OCI-LY3 (cell line): Measurements from ENCODE around the gene TRAPPC4.
"Not testable (repeated sequence)": the region's sequence is repeated elsewhere in the genome, so short reads cannot be mapped to it uniquely, and the experiment has no call there.

Source experiments
- H2AFZ ChIP-seq: fragments of 200-600, 300-600 bp; shearing (Covaris generic); 2 replicates; pipeline ENCODE4 v1.6.0; 2014; ENCODE audit warnings: antibody characterized with exemption, low read depth, low read length
- H3K27ac ChIP-seq: fragments of 200-600, 300-600 bp; sonication (generic); 2 replicates; pipeline ENCODE4 v1.5.1; 2014; ENCODE audit warnings: mild to moderate bottlenecking, low read length, moderate library complexity, mixed read lengths
- H3K27me3 ChIP-seq: fragments of 200-600, 300-600 bp; sonication (generic); 2 replicates; pipeline ENCODE4 v1.6.1; 2014; ENCODE audit warnings: low read depth, low read length, mixed read lengths
- H3K36me3 ChIP-seq: fragments of 200-600, 300-600 bp; sonication (generic); replicated peaks from 2 replicates; pipeline ENCODE3; 2014; ENCODE audit warnings: low read depth, low read length, mixed read lengths
- H3K4me1 ChIP-seq: fragments of 300-600, 200-600 bp; sonication (generic); 2 replicates; pipeline ENCODE4 v1.6.1; 2014; ENCODE audit warnings: low read length, mixed read lengths
- H3K4me2 ChIP-seq: fragments of 200-600, 300-600 bp; sonication (generic); 2 replicates; pipeline ENCODE4 v1.6.1; 2014; ENCODE audit warnings: low read length, mixed read lengths
- H3K4me3 ChIP-seq: fragments of 300-600, 200-600 bp; sonication (generic); 2 replicates; pipeline ENCODE4 v1.5.1; 2014; ENCODE audit warnings: antibody characterized with exemption, mild to moderate bottlenecking, low read length, moderate library complexity
- H3K79me2 ChIP-seq: fragments of 300-600, 200-600 bp; shearing (Covaris generic); 2 replicates; pipeline ENCODE4 v1.6.1; 2014; ENCODE audit warnings: mild to moderate bottlenecking, low read length, mixed read lengths
- H3K9ac ChIP-seq: fragments of 300-600, 200-600 bp; shearing (Covaris generic); 2 replicates; pipeline ENCODE4 v1.6.0; 2014; ENCODE audit warnings: mild to moderate bottlenecking, low read length, moderate library complexity
- H3K9me3 ChIP-seq: fragments of 200-600, 300-600 bp; shearing (Covaris generic); 2 replicates; pipeline ENCODE4 v1.6.1; 2014; ENCODE audit warnings: low read length, mixed read lengths; ENCODE audit not compliant: insufficient read depth
- H4K20me1 ChIP-seq: fragments of 200-600, 300-600 bp; sonication (generic); 2 replicates; pipeline ENCODE4 v1.6.1; 2016; ENCODE audit warnings: low read length, mixed read lengths; ENCODE audit not compliant: insufficient read depth
- EZH2phosphoT487 ChIP-seq: fragments of 200-600 bp; shearing (Covaris generic); IDR thresholded peaks from 2 replicates; pipeline ENCODE4 v1.6.1; 2018; ENCODE audit warnings: antibody characterized with exemption, mixed run types, low read depth
- TF ChIP-seq, protein P1 (sequence below): fragments of 200-600, 300-600 bp; sonication (generic); IDR thresholded peaks from 2 replicates; pipeline ENCODE4 v1.5.1; 2014; ENCODE audit warnings: antibody characterized with exemption, low read length, low read depth

The TRAPPC4 gene

GRCh38 chr11:119055901-119056300 lies 37.3 kb downstream of the TRAPPC4 start:
- H3K27ac ChIP-seq = peak overlapping the region; percentile 66
- H3K9me3 ChIP-seq = no peaks in the 10 kb centered on the region
- peaks cover 33% of the 10 kb centered on the region for H3K36me3 ChIP-seq
- peak overlapping the region; percentile 82 for H3K4me3 ChIP-seq
- H4K20me1 ChIP-seq = no peaks in the 10 kb centered on the region; the same call in 1 of the 2 replicates
- peak overlapping the region; percentile 88 for H3K9ac ChIP-seq
- H3K4me1 ChIP-seq = peaks cover 48% of the 10 kb centered on the region
- no peaks in the 10 kb centered on the region for H3K27me3 ChIP-seq
- no peak overlapping the region for H2AFZ ChIP-seq
- H3K79me2 ChIP-seq = peaks cover 50% of the 10 kb centered on the region
- peak overlapping the region; percentile 99 for H3K4me2 ChIP-seq
- TF ChIP-seq EZH2phosphoT487 = no peak
- TF ChIP-seq, protein P1, sequence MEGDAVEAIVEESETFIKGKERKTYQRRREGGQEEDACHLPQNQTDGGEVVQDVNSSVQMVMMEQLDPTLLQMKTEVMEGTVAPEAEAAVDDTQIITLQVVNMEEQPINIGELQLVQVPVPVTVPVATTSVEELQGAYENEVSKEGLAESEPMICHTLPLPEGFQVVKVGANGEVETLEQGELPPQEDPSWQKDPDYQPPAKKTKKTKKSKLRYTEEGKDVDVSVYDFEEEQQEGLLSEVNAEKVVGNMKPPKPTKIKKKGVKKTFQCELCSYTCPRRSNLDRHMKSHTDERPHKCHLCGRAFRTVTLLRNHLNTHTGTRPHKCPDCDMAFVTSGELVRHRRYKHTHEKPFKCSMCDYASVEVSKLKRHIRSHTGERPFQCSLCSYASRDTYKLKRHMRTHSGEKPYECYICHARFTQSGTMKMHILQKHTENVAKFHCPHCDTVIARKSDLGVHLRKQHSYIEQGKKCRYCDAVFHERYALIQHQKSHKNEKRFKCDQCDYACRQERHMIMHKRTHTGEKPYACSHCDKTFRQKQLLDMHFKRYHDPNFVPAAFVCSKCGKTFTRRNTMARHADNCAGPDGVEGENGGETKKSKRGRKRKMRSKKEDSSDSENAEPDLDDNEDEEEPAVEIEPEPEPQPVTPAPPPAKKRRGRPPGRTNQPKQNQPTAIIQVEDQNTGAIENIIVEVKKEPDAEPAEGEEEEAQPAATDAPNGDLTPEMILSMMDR = peak; percentile 47

DNA sequence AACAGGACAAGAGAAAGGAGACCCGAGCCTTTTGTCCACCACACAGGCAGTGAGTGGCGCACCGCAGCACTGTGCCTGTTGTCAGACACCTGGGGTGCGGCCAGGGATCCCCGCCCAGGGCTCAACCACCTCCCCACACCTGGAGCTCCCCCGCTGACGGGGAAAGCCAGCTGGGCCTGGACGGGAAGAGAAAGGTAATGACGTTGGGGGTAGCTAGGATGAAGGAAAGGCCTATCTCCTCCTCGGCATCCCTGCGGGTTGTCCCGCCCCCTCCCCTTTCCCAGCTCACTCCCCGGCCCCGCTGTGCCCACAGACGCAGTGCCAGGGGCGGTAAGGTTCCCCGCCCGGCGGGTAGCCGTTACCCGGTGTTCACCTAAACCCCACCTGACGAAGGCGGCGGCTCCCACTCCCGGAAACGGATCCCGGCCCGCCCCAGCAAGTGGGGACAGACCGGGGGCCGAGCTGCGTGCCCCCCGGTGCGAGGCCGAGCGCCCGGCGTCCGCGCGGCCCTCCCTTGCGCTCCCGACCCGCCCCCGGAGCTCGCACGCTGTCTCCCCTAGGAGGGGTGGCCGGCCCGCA lies 37.9 kb downstream of the TRAPPC4 start:
- H3K4me2 ChIP-seq = peak overlapping the region; percentile 99
- no peaks in the 10 kb centered on the region for H3K9me3 ChIP-seq
- H2AFZ ChIP-seq = no peak overlapping the region
- H3K9ac ChIP-seq = peak overlapping the region; percentile 88
- no peaks in the 10 kb centered on the region; the same call in 1 of the 2 replicates for H4K20me1 ChIP-seq
- H3K4me3 ChIP-seq = peak overlapping the region; percentile 82
- no peak for TF ChIP-seq EZH2phosphoT487
- TF ChIP-seq, protein P1 = no peak
- H3K79me2 ChIP-seq = peaks cover 46% of the 10 kb centered on the region
- H3K36me3 ChIP-seq = peaks cover 32% of the 10 kb centered on the region
- no peaks in the 10 kb centered on the region for H3K27me3 ChIP-seq
- H3K4me1 ChIP-seq = peaks cover 42% of the 10 kb centered on the region
- H3K27ac ChIP-seq = peak overlapping the region; percentile 66

DNA sequence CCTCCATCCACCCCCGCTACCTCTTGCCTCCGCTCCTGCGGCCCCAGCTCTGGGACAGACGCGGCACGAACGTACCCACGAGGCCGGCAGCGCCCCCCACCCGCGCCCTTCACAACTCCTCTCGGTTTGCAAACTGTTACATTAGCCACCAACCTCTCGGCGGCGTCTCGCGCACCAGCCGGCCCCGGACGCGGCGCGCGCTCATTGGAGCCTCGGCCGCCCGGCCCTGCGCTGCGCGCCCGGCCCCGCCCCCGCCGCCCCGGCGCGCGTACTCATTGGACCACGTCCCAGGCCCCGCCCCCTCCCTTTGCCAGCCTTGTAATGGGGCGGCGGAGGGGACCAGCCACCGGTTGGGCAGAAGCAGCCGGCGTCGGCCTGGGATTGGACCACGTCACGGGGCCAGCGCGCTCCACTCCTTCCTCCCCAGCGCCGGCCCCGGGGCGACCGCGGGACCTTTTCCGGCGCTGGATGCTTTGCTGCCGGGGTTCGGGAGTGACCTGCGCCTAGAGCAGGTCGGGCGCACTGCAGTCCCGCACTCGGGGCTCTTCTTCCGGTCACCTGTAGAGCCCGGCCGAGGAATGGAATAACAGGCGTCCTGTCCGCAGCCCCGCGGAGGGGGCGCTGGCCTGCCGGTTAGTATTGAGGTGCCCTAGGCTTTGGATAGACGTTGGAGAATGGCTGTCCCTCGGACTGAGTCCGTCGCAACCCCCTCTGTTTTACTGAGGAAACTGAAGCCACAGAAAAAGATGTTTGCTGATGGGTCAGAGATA lies 38.6 kb downstream of the TRAPPC4 start, which contains the start of gene HYOU1:
Gene HYOU1 (minus strand): TSS at position 206 of the 770 bp plus-strand sequence. CDS start 1,045 bp downstream, outside the sequence.
- Histone ChIP-seq H3K4me3 (peak within 1 kb of the TSS; percentile 97), H3K27me3 (no peaks in the 10 kb centered on the region), H4K20me1 (no peaks in the 10 kb centered on the region; the same call in 1 of the 2 replicates), H3K27ac (peak within 1 kb of the TSS; percentile 66), H3K4me1 (peaks cover 37% of the 10 kb centered on the region), H3K79me2 (peaks cover 46% of the 10 kb centered on the region), H3K36me3 (peaks cover 31% of the 10 kb centered on the region), H3K4me2 (peak within 1 kb of the TSS; percentile 99), H3K9me3 (no peaks in the 10 kb centered on the region), H2AFZ (peak within 1 kb of the TSS; percentile 87), H3K9ac (peak within 1 kb of the TSS; percentile 88)
- TF ChIP-seq, protein P1 = peak; percentile 18; the same call in 1 of the 2 replicates
- TF ChIP-seq EZH2phosphoT487 = no peak

GRCh38 chr11:119059128-119059527 lies 40.6 kb downstream of the TRAPPC4 start:
- H4K20me1 ChIP-seq, H3K9ac ChIP-seq, H3K27ac ChIP-seq, H3K4me2 ChIP-seq, H3K4me3 ChIP-seq, H3K9me3 ChIP-seq, H2AFZ ChIP-seq, H3K27me3 ChIP-seq: not testable (repeated sequence)
- Histone ChIP-seq H3K36me3 (peaks cover 14% of the 10 kb centered on the region), H3K4me1 (peaks cover 18% of the 10 kb centered on the region), H3K79me2 (peaks cover 38% of the 10 kb centered on the region)
